ENCODE measurements around the gene TRIM72.
"Not testable (repeated sequence)": the region's sequence is repeated elsewhere in the genome, so short reads cannot be mapped to it uniquely, and the experiment has no call there.

Gene TRIM72

GRCh38 chr16:31215287-31216162 lies 1.6 kb downstream of the TRIM72 start:
- DNase-seq (ENCODE audit: low read depth in 2 of 2), result no peak

- no peak for DNase-seq (ENCODE audit: low read depth in 2 of 2)
Observed at GRCh38 chr16:31216422-31217135, 2.7 kb downstream of the TRIM72 start, which contains the start of gene PYDC1. Gene PYDC1, minus strand, starts transcription at chr16:31217135. Its CDS starts 107 bp downstream, at chr16:31217028.

GRCh38 chr16:31217136-31217530 lies 3.2 kb downstream of the TRIM72 start:
- no peak for DNase-seq (ENCODE audit: low read depth in 2 of 2)

GRCh38 chr16:31219154-31219741 lies 5.3 kb downstream of the TRIM72 start:
- no peak for DNase-seq (ENCODE audit: low read depth in 2 of 2)

- no peak for DNase-seq (ENCODE audit: low read depth in 2 of 2)
Observed at GRCh38 chr16:31221357-31222160, 7.6 kb downstream of the TRIM72 start.

GRCh38 chr16:31223044-31223443 lies 9.1 kb downstream of the TRIM72 start:
- DNase-seq (ENCODE audit: low read depth in 2 of 2), result no peak

- DNase-seq (ENCODE audit: low read depth in 2 of 2), result no peak
Observed at GRCh38 chr16:31224092-31224955, 10.4 kb downstream of the TRIM72 start.

- DNase-seq (ENCODE audit: low read depth in 2 of 2), result no peak
Observed at GRCh38 chr16:31225193-31225592, 11.3 kb downstream of the TRIM72 start.

GRCh38 chr16:31228206-31228605 lies 14.3 kb downstream of the TRIM72 start:
- DNase-seq (ENCODE audit: low read depth in 2 of 2), result no peak

GRCh38 chr16:31229501-31229900 lies 15.6 kb downstream of the TRIM72 start:
- DNase-seq (ENCODE audit: low read depth in 2 of 2), result no peak

- no peak for DNase-seq (ENCODE audit: low read depth in 2 of 2)
Observed at GRCh38 chr16:31238041-31238440, 24.1 kb downstream of the TRIM72 start.

- no peak for DNase-seq (ENCODE audit: low read depth in 2 of 2)
Observed at GRCh38 chr16:31242206-31242605, 28.3 kb downstream of the TRIM72 start.

- DNase-seq (ENCODE audit: low read depth in 2 of 2), result no peak
Observed at GRCh38 chr16:31243734-31244670, 30.1 kb downstream of the TRIM72 start.

- DNase-seq (ENCODE audit: low read depth in 2 of 2), result not testable (repeated sequence)
Observed at GRCh38 chr16:31245598-31245997, 31.7 kb downstream of the TRIM72 start.

GRCh38 chr16:31246296-31246695 lies 32.4 kb downstream of the TRIM72 start:
- DNase-seq (ENCODE audit: low read depth in 2 of 2), result no peak

- no peak for DNase-seq (ENCODE audit: low read depth in 2 of 2)
Observed at GRCh38 chr16:31248344-31248743, 34.4 kb downstream of the TRIM72 start.

GRCh38 chr16:31250782-31251384 lies 37.0 kb downstream of the TRIM72 start:
- DNase-seq (ENCODE audit: low read depth in 2 of 2), result no peak

GRCh38 chr16:31251435-31251834 lies 37.5 kb downstream of the TRIM72 start:
- no peak for DNase-seq (ENCODE audit: low read depth in 2 of 2)

GRCh38 chr16:31253642-31254045 lies 39.7 kb downstream of the TRIM72 start:
- DNase-seq (ENCODE audit: low read depth in 2 of 2), result no peak

All from stimulated activated CD8-positive, alpha-beta memory T cell treated with anti-CD3 and anti-CD28 coated beads, Interleukin-2, amount 100 ng/mL, for 1 hour (primary cell).